ENCODE results near the gene UTP25.
A peak's percentile ranks its signal among the peaks of the same experiment; 100 is the strongest.

UTP25 gene

GRCh38 chr1:209807509-209807908 lies 20.3 kb upstream of the UTP25 start:
- TF ChIP-seq CTCF (IDR thresholded peaks at IDR 0.05; ENCODE audit: low read depth, low read length): no peak
- no peak for DNase-seq (ENCODE audit: low read depth, low spot score)
- H3K4me3 ChIP-seq (ENCODE audit: low read depth, low read length): no peak overlapping the region
- in situ Hi-C loops (cut with HindIII; ENCODE audit: low sequenced_read_pairs): no loop called here

GRCh38 chr1:209808059-209808581 lies 19.7 kb upstream of the UTP25 start:
- in situ Hi-C loops (cut with HindIII; ENCODE audit: low sequenced_read_pairs): no loop called here
- TF ChIP-seq CTCF (IDR thresholded peaks at IDR 0.05; ENCODE audit: low read depth, low read length): no peak
- H3K4me3 ChIP-seq (ENCODE audit: low read depth, low read length): no peak overlapping the region
- DNase-seq (ENCODE audit: low read depth, low spot score): peak; percentile 93

- in situ Hi-C loops (cut with HindIII; ENCODE audit: low sequenced_read_pairs): no loop called here
- no peak for DNase-seq (ENCODE audit: low read depth, low spot score)
- no peak for TF ChIP-seq CTCF (IDR thresholded peaks at IDR 0.05; ENCODE audit: low read depth, low read length)
Observed at GRCh38 chr1:209809611-209810010, 18.2 kb upstream of the UTP25 start.

GRCh38 chr1:209810783-209811182 lies 17.0 kb upstream of the UTP25 start:
- TF ChIP-seq CTCF (IDR thresholded peaks at IDR 0.05; ENCODE audit: low read depth, low read length): no peak
- no peak for DNase-seq (ENCODE audit: low read depth, low spot score)
- H3K4me3 ChIP-seq (ENCODE audit: low read depth, low read length): no peak overlapping the region
- in situ Hi-C loops (cut with HindIII; ENCODE audit: low sequenced_read_pairs): no loop called here

More at GRCh38 chr1:209809611-209810010, 18.2 kb upstream of the UTP25 start:
- no peak overlapping the region for H3K4me3 ChIP-seq (ENCODE audit: low read depth, low read length)

GRCh38 chr1:209813902-209814301 lies 13.9 kb upstream of the UTP25 start:
- no peak for TF ChIP-seq CTCF (IDR thresholded peaks at IDR 0.05; ENCODE audit: low read depth, low read length)
- no peak for DNase-seq (ENCODE audit: low read depth, low spot score)
- in situ Hi-C loops (cut with HindIII; ENCODE audit: low sequenced_read_pairs): no loop called here
- H3K4me3 ChIP-seq (ENCODE audit: low read depth, low read length): no peak overlapping the region

GRCh38 chr1:209815490-209815889 lies 12.3 kb upstream of the UTP25 start:
- in situ Hi-C loops (cut with HindIII; ENCODE audit: low sequenced_read_pairs): no loop called here
- DNase-seq (ENCODE audit: low read depth, low spot score): no peak
- no peak overlapping the region for H3K4me3 ChIP-seq (ENCODE audit: low read depth, low read length)
- no peak for TF ChIP-seq CTCF (IDR thresholded peaks at IDR 0.05; ENCODE audit: low read depth, low read length)

GRCh38 chr1:209815931-209816341 lies 11.8 kb upstream of the UTP25 start:
- H3K4me3 ChIP-seq (ENCODE audit: low read depth, low read length): no peak overlapping the region
- in situ Hi-C loops (cut with HindIII; ENCODE audit: low sequenced_read_pairs): no loop called here
- DNase-seq (ENCODE audit: low read depth, low spot score): no peak
- no peak for TF ChIP-seq CTCF (IDR thresholded peaks at IDR 0.05; ENCODE audit: low read depth, low read length)
